ENCODE data around the gene SOS1.
"Not testable (repeated sequence)": the region's sequence is repeated elsewhere in the genome, so short reads cannot be mapped to it uniquely, and the experiment has no call there.

The SOS1 gene

DNA sequence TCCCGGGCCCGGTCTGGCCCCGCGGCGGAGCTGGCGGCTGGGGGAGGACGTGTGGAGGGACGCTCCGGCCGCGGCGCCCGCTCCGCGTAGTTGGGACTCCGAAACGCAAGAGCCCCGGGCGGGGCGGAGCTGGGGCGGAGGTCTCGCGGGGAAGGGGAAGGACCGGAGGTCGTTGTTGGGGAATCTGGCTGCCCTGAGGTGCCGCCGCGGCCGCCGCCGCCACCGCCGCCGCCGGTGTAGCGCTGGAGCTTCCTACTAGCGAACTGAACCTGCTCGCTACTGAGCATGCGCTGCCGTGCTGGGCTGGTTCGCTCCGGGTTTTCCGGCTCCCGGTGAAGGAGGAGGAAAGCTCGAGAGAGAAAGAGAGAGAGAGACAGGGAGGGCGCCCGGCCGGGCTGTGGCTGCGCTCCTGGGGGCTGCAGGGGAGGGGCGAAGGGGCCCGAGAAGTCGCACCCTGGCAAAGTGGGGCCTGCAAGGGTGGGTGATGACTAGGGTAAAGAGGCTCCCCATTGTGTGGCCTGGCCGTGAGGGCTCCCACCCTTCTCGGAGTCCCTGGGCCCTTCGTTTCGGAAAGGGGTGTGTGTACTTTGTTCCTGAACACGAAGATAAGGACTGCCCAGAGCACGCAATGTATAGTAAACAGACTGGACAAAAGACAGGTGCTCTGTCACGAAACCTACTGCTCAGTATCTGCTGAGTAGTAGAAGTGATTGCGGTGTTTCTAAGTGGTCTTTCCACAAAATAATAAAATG, at the start of gene SOS1:
Gene SOS1, minus strand, starts transcription at position 281 of the 752 bp plus-strand sequence. CDS start 629 bp downstream, outside the sequence.
- peak; percentile 94 for DNase-seq

GRCh38 chr2:39164089-39164488, 43.2 kb upstream of the SOS1 start:
- no peak for DNase-seq

GRCh38 chr2:39160982-39161381, 40.1 kb upstream of the SOS1 start:
- DNase-seq: no peak

DNA sequence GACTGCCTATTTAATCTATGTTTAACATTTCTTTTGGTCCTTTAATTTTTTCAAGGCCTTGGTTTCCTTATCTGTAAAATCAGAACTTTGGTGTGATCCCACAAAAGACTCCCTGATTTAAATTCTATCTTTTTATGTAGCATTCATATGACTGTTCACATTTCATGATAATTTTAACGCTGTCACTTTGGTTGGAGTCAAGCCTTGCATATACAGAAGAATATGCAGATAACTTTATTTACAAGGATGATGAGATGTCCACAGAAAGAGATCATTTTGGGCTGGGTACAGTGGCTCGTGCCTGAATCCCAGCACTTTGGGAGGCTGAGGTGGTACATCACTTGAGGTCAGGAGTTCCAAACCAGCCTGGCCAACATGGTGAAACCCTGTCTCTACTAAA, 38.4 kb upstream of the SOS1 start:
- DNase-seq: no peak

- no peak for DNase-seq
Measured at GRCh38 chr2:39158351-39158750, 37.5 kb upstream of the SOS1 start.

DNA sequence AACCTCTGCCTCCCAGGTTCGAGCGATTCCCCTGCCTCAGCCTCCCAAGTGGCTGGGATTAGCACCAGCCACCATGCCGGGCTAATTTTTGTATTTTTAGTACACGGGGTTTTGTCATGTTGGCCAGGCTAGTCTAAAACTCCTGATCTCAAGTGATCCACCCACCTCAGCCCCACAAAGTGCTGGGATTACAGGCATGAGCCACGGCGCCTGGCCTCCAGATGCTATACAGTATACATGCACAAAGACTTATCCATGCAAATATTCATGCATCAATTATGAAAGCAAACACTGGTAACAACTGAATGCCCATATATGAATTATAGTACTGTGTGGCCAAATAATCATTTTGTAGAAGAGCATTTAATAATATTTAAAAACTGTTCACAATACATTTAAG, 36.0 kb upstream of the SOS1 start:
- no peak for DNase-seq

DNA sequence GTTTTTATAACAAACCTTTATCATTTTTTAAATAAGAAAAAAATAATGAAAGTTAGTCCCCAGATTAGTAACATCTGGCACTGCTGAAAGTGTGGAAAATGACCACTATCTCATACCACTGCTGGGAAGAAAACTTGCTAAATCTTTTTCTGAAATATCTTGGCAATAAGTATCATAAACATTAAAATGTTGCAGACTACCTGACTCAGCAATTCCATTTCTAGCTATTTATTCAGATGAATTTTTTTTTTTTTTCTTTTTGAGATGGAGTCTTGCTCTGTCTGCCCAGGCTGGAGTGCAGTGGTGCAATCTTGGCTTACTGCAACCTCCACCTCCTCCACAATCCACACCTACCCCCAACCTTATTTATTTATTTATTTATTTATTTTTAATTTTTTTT, 35.3 kb upstream of the SOS1 start:
- DNase-seq: no peak

DNA sequence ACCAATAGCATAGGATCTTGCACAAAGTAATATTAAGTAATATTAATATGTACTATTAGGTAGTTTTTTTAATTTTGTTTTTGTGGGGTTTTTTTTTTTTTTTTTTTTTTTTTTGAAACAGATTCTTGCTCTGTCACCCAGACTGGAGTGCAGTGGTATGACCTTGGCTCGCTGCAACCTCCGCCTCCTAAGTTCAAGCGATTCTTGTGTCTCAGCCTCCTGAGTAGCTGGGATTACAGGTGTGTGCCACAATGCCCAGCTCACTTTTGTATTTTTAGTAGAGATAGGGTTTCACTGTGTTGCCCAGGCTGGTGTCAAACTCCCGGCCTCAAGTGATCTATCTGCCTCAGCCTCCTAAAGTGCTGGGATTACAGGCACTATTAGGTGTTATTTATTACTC, 34.7 kb upstream of the SOS1 start:
- DNase-seq: not testable (repeated sequence)

- DNase-seq: no peak
Measured at GRCh38 chr2:39154944-39155343, 34.1 kb upstream of the SOS1 start.

GRCh38 chr2:39153312-39153711, 32.5 kb upstream of the SOS1 start:
- DNase-seq: no peak

DNA sequence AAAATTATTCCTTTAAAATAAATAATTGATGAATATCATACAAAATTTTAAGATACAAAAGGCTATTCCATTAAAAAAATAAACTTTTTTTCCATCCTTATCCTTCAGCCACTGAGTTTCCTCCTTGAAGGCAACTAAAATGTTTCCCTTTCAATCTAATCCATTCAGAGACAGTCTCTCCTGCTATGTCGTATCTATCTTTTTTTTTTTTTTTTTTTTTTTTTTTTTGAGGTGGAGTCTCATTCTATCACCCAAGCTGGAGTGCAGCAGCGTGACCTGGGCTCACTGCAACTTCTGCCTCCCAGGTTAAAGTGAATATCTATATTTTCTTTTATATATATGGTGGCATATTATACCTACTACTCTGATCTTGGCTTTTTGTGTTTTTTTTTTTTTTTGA, 31.7 kb upstream of the SOS1 start:
- no peak for DNase-seq

DNA sequence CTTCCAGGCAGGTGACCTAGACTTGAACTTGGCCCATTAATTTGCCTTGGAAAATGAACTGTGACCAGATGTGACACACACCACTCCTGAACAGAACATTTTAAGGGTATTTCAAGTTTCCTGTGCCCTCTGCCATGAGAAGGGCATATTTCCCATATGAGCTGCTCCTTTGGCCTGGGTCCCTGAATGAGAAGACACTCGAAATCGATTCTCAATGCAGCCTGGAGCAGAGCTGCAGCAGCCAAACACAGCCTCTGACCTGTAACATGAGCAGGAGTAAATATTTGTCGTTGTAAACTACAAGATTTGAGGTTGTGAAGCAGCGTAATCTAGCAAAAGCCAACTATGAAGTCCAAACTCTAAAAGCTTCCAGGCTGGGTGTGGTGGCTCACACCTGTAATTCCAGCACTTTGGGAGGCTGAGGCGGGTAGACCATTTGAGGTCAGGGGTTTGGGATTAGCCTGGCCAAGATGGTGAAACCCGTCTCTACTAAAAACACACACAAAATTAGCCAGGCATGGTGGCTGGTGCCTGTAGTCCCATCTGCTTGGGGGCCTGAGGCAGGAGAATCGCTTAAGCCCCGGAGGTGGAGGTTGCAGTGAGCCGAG, 30.1 kb upstream of the SOS1 start:
- DNase-seq: no peak

DNA sequence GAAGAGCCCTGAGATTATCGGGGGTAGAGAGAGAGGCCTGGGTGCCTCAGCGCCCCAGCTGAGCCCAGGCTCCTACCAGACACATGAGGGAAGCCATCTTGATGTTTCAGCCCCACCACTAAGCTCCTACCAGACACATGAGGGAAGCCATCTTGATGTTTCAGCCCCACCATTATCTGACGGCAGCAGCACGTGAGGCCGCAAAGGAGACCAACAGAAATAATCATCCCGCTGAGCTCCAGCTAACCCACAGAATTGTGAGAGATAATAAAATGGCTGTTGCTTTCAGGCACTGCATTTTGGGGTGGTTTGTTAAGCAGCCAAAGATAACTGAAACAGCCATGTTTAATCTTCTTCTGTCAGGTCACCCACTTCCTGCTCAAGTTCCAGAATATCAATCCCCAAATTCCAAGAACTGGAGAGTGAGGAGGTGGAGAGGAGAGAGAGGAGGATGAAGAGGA, 29.3 kb upstream of the SOS1 start:
- no peak for DNase-seq

DNA sequence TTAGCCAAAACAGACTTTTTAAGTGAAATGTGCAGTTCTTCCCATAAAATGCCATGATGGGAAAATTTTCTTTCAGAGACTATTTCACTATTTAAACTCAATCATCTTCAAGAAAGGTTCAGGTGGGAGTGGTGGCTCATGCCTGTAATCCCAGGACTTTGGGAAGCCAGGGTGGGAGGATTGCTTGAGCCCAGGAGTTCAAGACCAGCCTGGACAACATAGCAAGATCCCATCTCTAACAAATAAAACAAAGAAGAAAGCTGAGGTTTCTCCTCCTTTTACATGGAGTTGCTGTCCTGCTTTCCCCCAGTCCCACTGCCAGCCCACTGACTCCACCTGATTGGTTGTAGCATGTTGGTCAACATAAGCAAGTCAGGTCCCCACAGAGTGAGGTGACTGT, 25.8 kb upstream of the SOS1 start:
- DNase-seq: no peak

GRCh38 chr2:39145906-39146421, 25.1 kb upstream of the SOS1 start:
- no peak for DNase-seq

GRCh38 chr2:39144416-39144815, 23.6 kb upstream of the SOS1 start:
- DNase-seq: no peak

GRCh38 chr2:39142904-39143605, 22.2 kb upstream of the SOS1 start:
- DNase-seq: no peak

- no peak for DNase-seq
Measured at GRCh38 chr2:39141334-39142271, 20.8 kb upstream of the SOS1 start.

DNA sequence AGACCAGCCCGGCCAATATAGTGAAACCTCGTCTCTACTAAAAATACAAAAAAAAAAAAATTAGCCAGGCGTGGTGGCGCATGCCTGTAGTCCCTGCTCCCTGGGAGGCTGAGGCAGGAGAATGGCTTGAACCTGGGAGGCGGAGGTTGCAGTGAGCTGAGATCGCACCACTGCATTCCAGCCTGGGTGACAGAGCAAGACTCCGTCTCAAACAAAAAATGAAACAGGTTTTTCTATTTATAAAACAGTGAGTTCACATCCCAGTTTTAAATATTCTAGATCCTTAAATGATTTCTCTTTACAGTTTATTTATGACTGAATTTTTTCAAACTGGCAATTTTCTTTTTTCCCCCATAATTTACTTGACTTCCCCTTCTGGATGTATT, 20.1 kb upstream of the SOS1 start:
- DNase-seq: not testable (repeated sequence)

GRCh38 chr2:39140322-39140847, 19.5 kb upstream of the SOS1 start:
- no peak for DNase-seq

DNA sequence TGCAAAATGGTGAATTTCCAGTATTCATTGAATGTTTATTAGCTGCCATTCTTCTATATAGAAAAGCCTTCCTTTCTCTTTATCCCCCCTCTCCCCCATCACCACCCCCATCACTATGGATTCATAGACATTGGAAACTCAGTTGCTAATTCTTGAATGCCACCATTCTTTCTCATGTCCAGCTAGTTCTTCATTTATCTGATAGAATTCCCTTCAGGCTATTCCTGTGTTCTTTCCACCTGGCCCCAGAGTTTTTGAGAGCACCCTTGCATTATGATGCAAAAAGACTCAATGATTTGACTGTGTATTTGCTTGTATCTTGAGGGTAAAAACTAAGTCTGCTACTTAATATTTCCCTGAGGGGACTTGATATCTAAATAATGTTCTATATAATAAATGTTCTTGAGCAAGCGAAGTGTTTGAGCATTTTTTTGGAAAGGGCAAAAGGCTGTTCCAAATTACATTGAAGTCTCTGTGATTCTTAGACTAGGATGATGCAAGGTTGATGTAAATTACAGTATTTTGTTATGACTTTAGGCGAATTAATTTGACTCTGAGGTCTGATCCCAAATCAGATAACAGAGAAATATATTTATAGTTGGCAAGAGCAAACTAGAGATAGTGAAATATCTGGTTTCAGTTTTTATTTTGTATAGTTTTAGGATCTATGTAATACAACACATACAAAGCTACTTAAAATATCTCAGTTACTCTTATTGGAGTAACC, 18.8 kb upstream of the SOS1 start:
- no peak for DNase-seq

- DNase-seq: no peak
Measured at GRCh38 chr2:39138837-39139211, 18.0 kb upstream of the SOS1 start.

Measured in stimulated activated CD4-positive, alpha-beta T cell treated with anti-CD3 and anti-CD28 coated beads, Interleukin-1b, Interleukin-23, amount 100 ng/mL, for 48 hours (primary cell).